ENCODE data around the gene LHPP.
"Not testable (repeated sequence)": the region's sequence is repeated elsewhere in the genome, so short reads cannot be mapped to it uniquely, and the experiment has no call there.

The LHPP gene

DNA sequence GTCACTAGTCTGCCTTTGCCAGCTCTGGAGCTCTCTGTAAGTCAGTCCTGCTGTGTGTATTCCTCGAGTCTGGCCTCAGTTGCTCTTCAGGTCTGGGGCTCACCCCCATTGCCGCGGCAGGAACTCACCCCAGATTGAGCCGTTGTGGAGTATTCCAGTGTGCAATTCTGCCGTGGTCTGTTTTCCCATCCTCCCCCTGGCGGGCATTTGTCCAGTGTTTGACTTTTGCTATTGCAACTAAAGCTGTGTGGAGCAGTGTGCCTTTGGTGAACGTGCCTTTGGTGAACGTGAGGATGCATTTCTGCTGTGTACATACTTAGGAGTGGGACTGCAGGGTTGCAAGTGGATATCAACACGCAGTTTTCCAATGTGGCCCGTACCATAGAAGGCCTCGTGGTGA is 148.1 kb downstream of the LHPP start:
- DNase-seq (ENCODE audit: low read depth in 1 of 2, low spot score in 1 of 2) = no peak
- in situ Hi-C loops (cut with HindIII; ENCODE audit: low pct_unique_long_range_greater_than_20kb, low sequenced_read_pairs) = no loop called here
- no peak for TF ChIP-seq JUND (IDR thresholded peaks at IDR 0.05; ENCODE audit: low read depth)

DNA sequence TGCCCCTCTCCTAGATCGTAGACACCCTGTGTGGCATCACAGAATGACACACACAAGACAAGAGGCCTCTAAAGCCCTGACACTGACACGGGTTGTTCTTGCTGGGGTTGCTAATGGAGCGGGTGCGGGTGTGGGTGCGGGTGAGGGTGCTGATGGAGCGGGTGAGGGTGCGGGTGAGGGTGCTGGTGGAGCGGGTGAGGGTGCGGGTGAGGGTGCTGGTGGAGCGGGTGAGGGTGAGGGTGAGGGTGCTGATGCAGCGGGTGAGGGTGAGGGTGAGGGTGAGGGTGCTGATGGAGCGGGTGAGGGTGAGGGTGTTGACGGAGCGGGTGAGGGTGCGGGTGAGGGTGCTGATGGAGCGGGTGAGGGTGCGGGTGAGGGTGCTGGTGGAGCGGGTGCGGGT is 148.6 kb downstream of the LHPP start:
- in situ Hi-C loops (cut with HindIII; ENCODE audit: low pct_unique_long_range_greater_than_20kb, low sequenced_read_pairs); DNase-seq (ENCODE audit: low read depth in 1 of 2, low spot score in 1 of 2): not testable (repeated sequence)

DNA sequence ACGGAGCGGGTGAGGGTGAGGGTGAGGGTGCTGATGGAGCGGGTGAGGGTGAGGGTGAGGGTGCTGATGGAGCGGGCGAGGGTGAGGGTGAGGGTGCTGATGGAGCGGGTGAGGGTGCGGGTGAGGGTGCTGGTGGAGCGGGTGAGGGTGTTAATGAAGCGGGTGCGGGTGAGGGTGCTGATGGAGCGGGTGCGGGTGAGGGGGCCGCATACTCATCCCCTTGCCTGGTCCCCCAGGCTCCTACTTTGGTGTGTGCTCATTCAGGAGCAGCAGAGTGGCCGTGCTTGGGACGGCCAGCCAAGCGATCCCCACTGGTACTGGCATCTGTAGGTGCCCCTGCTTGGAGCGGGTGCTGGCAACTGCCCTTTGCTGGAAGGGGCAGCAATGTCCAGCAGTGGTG is 149.2 kb downstream of the LHPP start:
- in situ Hi-C loops (cut with HindIII; ENCODE audit: low pct_unique_long_range_greater_than_20kb, low sequenced_read_pairs); DNase-seq (ENCODE audit: low read depth in 1 of 2, low spot score in 1 of 2): not testable (repeated sequence)

DNA sequence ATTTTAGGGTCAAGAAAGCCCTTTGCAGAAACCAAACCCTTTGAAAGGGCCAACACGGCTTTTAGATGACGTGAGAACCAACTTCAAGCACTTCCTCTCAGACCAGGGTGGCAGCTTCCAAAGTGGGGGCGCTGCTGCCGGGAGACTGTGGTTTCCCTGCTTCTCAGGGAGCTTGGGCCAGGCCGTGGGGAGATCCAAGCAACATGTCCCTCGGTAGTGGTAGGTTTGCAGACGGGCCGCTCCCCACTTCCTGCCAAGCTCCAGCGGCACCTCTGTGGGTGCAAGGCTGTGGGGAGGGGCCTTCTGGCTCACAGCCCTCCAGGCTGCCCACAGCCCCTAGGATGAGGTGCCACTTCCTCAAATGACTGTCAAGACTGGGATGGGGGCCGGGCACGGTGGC is 150.1 kb downstream of the LHPP start:
- TF ChIP-seq JUND (IDR thresholded peaks at IDR 0.05; ENCODE audit: low read depth) = no peak
- DNase-seq (ENCODE audit: low read depth in 1 of 2, low spot score in 1 of 2) = no peak
- in situ Hi-C loops (cut with HindIII; ENCODE audit: low pct_unique_long_range_greater_than_20kb, low sequenced_read_pairs) = no loop called here

DNA sequence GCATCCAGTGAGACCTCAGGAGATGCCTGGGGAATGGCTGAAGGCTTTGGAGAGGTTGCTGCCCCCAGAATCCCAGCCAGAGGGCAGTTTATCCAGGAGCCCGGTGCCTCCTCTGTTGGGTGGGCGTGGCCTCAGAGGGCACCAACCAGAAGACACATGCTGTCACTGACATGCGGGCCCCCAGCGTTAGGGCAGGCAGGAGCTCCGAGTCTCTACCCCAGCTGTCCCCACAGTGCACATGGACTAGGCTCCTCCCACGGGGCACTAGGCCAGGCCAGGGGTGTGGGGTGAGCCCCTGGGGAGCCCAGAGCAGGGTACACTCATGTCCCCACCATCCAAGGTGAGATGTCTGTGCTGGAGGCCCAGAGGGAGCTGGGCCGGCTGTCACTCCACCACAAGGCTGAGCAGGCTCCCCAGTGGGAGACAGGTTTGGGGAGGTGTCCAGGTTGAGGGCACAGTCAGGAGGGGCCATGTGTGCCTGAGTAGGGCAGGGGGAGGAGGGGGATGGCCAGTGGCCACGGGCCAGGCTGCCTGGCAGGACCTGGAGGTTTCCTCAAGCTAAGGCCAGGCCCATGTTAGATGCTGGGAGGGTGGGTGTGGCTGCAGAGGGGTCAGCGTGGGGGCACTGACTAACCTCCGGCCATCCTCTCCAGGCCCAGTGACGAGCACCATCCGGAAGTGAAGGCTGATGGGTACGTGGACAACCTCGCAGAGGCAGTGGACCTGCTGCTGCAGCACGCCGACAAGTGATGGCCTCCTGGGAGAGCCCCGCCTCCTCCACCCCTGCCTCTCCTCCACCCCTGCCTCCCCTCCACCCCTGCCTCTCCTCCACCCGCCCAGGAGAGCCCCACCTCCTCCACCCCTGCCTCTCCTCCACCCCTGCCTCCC is 151.2 kb downstream of the LHPP start:
- DNase-seq (ENCODE audit: low read depth in 1 of 2, low spot score in 1 of 2) = peak in 1 of 2 experiments; percentile 6
- no peak for TF ChIP-seq JUND (IDR thresholded peaks at IDR 0.05; ENCODE audit: low read depth)
- in situ Hi-C loops (cut with HindIII; ENCODE audit: low pct_unique_long_range_greater_than_20kb, low sequenced_read_pairs) = no loop called here

DNA sequence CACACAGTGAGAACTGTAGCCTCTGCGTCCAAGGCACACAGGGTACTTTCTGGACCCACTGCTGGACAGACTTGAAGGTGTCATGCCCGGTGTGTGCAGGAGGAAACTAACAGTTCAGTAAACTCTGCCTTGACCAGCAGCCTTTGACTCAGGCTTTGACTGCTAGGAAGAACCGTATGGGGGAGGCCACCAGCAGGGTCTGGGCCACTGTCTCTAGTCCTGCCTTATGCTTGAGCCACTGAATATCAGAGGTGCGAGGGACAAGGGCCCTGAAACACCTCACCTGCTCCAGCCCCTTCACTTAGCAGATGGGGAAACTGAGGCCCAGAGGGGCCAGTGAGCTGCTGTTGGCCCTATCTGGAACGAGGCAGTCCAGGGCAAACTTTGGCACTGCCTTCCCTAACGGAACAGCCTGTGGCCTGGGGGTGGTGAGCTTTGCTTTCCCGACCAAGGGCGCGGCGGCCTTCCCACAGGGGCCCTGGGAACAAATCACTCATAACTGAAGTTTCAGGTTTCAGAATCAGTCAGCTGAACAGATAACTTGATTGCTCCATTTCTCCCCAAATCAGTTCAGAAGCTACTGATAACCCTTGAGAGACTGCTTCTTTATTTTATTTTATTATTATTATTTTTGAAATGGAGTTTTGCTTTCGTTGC is 152.5 kb downstream of the LHPP start:
- in situ Hi-C loops (cut with HindIII; ENCODE audit: low pct_unique_long_range_greater_than_20kb, low sequenced_read_pairs) = no loop called here
- no peak for DNase-seq (ENCODE audit: low read depth in 1 of 2, low spot score in 1 of 2)
- TF ChIP-seq JUND (IDR thresholded peaks at IDR 0.05; ENCODE audit: low read depth) = no peak

DNA sequence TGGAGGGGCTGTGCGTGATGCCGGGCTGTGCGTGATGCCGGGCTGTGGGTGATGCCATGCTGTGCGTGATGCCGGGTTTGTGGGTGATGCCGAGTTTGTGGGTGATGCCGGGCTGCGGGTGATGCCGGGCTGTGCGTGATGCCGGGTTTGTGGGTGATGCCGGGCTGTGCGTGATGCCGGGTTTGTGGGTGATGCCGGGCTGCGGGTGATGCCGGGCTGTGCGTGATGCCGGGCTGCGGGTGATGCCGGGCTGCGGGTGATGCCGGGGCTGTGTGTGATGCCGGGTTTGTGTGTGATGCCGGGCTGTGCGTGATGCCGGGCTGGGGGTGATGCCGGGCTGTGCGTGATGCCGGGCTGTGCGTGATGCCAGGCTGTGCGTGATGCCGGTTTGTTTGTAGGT is 153.6 kb downstream of the LHPP start:
- no peak for TF ChIP-seq JUND (IDR thresholded peaks at IDR 0.05; ENCODE audit: low read depth)
- in situ Hi-C loops (cut with HindIII; ENCODE audit: low pct_unique_long_range_greater_than_20kb, low sequenced_read_pairs) = no loop called here
- DNase-seq (ENCODE audit: low read depth in 1 of 2, low spot score in 1 of 2) = no peak

DNA sequence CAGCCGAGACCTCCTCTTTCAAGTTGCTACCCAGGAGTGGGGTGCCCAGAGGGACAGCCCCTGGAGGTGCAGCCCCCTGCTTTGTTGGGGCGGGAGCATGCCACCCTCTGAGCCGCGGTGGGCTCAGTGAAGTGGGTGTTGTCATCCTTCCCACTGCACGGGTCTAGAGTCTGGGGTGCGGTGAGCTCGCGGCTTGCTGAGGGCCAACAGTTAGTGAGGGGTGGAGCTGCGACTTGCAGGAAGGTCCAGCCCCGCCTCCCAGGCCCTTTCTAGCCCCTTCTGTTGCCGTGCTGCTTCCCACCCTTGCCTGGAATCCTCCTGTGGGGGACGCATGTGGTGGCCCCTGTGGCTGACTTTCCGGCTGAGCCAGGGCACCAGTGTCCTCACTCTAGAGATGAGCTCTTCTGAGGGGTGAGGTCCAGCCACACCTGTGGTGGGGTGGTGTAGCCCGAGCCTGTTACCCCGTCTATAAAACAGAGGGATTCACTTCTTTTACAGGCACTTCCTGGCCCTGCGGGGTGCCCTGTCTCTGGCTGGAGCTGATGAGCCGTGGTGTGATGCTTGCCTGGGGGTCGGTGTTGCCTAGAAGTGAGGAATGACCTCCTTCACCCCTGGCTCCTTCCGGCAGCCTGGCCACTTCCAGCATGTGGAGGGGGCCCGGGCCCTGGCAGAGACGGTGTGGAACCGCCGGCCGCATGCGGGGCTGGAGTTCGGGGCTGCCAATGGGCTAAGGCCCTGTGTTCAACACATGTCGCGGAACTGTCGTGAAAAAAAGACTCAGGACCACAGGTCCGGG is 154.6 kb downstream of the LHPP start:
- no peak for TF ChIP-seq JUND (IDR thresholded peaks at IDR 0.05; ENCODE audit: low read depth)
- in situ Hi-C loops (cut with HindIII; ENCODE audit: low pct_unique_long_range_greater_than_20kb, low sequenced_read_pairs) = no loop called here
- no peak for DNase-seq (ENCODE audit: low read depth in 1 of 2, low spot score in 1 of 2)

DNA sequence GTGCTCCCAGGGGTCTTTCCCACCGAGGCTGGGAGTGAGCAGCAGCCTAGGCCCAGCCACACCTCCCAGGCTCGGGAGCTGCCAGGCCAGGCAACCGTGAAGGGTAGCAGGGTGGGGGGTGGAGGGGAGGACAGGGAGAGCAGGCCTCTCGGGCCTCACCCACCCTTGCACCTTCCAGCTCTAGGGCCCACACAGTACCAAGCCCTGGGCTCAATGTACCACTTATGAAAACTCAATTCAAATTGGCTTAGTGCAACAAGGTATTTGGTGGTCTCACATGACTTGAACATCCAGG is 155.2 kb downstream of the LHPP start:
- in situ Hi-C loops (cut with HindIII; ENCODE audit: low pct_unique_long_range_greater_than_20kb, low sequenced_read_pairs) = no loop called here

DNA sequence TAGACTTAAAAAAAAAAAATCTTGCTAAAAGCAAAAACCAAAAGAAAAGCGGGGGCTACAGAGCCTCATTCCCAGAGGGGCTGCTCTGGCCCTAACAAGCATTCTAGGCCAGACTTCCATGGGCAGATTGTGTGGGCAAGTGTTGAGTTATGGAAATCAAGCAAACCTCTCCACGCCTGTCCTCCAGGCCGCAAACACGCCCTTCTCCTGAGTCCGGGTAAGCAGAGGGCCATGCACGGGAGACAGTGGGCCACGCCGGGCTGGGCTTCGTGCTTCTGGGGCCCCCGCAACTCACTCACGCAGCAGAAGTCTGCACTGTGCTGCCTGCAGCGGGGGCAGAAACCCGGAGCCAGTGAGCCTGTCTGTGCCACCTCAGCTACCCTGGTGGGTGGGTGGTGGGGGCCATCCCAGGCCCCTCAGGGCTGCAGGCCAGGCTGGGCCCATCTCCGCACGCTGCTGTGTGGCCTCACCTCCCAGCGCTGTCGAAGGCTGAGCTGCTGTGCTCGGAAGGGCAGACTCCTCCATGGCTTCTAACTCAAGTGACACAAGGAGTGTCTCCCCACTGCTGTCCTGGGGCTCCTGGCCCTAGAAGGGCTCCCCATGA is 156.9 kb downstream of the LHPP start:
- in situ Hi-C loops (cut with HindIII; ENCODE audit: low pct_unique_long_range_greater_than_20kb, low sequenced_read_pairs) = no loop called here
- no peak for TF ChIP-seq JUND (IDR thresholded peaks at IDR 0.05; ENCODE audit: low read depth)
- no peak for DNase-seq (ENCODE audit: low read depth in 1 of 2, low spot score in 1 of 2)

More for the DNA sequence above, 155.2 kb downstream of the LHPP start:
- no peak for TF ChIP-seq JUND (IDR thresholded peaks at IDR 0.05; ENCODE audit: low read depth)
- DNase-seq (ENCODE audit: low read depth in 1 of 2, low spot score in 1 of 2) = no peak

DNA sequence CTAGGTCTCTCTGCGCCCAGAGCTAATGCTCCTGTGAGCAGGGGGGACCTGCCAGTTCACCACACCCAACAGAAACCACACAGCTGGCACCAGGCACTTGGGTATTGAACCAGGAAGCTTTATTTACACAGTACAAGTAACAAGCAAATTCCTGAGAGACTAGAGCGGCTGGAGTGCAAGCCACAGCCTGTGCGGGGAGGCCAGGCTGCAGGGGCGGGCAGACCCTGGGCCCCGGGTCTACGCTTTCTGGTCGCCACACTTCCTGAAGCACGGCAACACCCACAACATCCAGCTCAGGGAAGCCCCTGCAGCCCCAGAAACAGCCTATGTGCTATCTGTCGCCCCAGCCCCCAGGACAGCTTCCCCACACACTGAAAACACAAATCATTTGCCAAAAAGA is 157.6 kb downstream of the LHPP start:
- in situ Hi-C loops (cut with HindIII; ENCODE audit: low pct_unique_long_range_greater_than_20kb, low sequenced_read_pairs) = no loop called here
- DNase-seq (ENCODE audit: low read depth in 1 of 2, low spot score in 1 of 2) = peak; percentile 23 to 47
- no peak for TF ChIP-seq JUND (IDR thresholded peaks at IDR 0.05; ENCODE audit: low read depth)

DNA sequence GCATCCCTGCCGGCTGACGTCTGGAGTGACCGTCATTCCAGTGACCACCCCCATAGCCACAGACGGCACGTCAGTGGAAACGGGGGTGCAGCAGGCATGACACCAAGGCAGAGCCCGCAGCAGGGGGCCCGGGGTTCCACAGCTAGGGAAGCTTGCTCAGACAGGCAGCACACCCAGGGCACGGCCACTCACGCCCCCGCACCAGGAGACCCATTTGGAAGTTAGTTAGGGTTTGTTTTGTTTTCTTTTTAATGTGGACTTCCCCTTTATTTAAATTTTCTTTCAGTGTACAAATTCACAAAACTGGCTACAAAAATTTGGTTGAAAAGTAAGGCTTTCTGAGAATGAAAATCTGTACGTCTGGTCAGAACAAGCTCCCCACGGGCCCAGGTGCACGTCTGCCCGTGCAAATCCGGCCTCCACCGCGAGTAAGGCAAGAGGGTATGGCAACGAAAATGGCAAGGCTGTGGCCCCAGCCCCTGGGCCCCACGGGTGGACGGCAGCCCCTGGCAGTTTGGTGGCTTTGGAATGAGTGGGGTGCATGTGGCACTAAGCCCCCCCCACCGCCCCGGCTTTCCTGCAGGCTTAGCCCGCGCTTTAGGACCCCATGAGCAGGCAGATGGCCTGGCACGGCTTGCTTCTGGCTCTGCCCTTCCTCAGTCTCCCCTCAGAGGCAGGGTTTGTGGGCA is 158.3 kb downstream of the LHPP start:
- in situ Hi-C loops (cut with HindIII; ENCODE audit: low pct_unique_long_range_greater_than_20kb, low sequenced_read_pairs) = no loop called here
- DNase-seq (ENCODE audit: low read depth in 1 of 2, low spot score in 1 of 2) = no peak
- no peak for TF ChIP-seq JUND (IDR thresholded peaks at IDR 0.05; ENCODE audit: low read depth)

Data from T47D (cell line).